22Rv1 (cell line): ENCODE data around the gene AJUBA.
A peak's percentile ranks its signal among the peaks of the same experiment; 100 is the strongest.

ENCODE experiments used
- H3K27ac ChIP-seq: fragments of 450-650 bp; 2 replicates; pipeline ENCODE4 v1.5.1; 2017
- ZFX ChIP-seq: fragments of 450-650 bp; IDR thresholded peaks from 2 replicates; pipeline ENCODE4 v1.6.1; 2017; ENCODE audit warnings: antibody characterized with exemption, borderline replicate concordance
- TF ChIP-seq, protein P1 (sequence below): fragments of 450-650 bp; IDR thresholded peaks from 2 replicates; pipeline ENCODE4 v1.5.1; 2017; ENCODE audit warnings: mild to moderate bottlenecking

The AJUBA gene

DNA sequence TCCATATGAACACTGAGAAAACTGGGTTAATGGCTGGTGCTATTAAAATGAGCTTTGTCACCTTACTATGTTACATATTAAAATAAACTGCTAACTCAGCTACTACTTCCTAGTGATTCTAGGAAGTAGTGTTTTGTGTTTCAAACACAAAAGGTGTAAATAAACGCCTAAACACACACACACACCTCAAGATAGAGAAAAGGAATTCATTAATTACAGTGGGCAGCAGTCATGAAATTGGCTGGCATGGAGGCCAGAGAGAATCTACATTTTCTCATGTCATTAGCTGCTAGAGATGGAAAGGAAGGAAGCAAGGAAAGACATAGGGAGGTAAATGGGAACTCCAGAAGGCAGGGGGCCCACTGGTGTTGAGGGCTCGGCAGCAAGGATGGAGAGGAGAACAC, 52.4 kb downstream of the AJUBA start:
- no peak for TF ChIP-seq ZFX
- TF ChIP-seq, protein P1, sequence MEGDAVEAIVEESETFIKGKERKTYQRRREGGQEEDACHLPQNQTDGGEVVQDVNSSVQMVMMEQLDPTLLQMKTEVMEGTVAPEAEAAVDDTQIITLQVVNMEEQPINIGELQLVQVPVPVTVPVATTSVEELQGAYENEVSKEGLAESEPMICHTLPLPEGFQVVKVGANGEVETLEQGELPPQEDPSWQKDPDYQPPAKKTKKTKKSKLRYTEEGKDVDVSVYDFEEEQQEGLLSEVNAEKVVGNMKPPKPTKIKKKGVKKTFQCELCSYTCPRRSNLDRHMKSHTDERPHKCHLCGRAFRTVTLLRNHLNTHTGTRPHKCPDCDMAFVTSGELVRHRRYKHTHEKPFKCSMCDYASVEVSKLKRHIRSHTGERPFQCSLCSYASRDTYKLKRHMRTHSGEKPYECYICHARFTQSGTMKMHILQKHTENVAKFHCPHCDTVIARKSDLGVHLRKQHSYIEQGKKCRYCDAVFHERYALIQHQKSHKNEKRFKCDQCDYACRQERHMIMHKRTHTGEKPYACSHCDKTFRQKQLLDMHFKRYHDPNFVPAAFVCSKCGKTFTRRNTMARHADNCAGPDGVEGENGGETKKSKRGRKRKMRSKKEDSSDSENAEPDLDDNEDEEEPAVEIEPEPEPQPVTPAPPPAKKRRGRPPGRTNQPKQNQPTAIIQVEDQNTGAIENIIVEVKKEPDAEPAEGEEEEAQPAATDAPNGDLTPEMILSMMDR = no peak
- H3K27ac ChIP-seq = peak overlapping the region; percentile 92

DNA sequence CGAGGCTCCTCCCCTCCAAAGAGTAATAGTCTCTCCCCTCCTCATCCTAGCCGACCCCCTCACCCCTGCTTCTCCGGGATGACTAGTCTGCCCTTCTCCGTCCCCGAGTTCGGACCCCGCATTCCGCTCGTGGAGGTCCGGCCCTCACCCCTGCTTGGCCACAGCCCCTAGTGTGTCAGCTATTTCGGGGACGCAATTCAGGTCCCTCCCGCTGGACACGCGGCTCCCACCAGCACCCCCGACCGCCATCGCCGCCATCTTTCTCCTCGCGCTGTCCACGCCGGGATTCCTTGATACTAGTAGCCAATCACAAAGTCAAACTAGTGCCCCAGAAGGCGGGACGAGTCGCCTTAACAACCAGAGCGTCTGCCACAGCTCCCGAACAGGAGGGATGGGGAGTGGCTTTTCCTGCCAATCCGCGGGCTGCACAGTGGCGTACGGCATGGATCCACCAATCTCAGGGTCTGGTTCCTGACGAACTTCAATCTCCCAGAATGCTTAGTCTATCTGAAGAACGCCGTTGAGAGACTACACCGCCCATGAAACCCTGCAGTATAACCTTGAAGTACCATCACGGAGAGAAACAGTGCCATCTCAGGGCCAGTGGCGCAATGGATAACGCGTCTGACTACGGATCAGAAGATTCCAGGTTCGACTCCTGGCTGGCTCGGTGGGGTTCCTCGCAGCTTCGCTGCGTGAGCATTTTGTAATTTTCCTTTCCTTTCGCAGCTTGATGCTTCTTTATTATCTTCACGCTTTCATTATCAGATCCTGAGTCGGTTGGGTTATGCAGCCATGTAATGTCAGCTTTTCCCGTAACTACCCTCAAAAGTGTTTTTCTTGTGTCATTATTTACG, 53.0 kb downstream of the AJUBA start, which contains the start of gene PRMT5:
Gene PRMT5, minus strand, starts transcription at position 273 of the 857 bp plus-strand sequence. Its CDS starts 15 bp downstream, at position 258.
- no peak for TF ChIP-seq ZFX
- TF ChIP-seq, protein P1 = no peak
- H3K27ac ChIP-seq = peak within 1 kb of the TSS; percentile 92

DNA sequence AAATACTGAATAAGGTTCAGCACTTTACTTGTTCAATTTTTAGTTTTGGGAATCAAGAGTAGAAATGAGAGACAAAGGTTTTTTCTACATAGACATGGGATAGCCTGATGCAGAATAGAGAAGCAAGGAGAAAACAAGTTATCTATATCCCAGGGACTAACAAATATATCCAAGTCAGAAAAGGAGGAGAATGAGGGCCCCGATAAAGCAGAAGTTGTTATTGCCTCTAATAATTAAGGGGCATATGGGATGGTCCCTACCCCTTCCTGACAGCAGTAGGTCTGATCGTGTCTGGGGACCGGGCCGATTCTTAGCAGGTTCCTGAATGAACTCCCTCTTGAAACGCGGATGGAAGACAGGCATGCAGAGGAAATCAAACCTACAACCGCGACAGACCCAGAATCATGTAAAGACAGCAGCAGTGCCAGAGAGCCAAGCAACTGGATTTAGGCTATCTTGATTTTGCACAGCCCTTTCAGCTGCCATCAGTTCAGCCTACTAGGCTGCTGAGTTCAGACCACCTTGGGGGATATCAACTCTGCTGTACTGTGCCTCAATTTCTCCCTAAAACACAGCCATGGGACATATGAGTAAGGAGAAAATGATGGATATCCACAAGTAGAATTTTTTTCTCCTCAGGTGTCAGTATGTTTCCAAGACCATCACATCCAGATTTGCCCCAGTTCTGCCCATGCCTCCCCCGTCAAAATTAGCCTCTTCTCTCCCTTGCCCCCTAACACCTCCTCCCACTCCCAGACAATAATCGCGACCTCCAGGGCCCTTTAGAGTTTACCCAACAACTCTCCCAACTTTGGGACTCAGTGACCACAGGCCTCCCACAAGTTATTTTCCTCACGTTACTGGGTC, 53.9 kb downstream of the AJUBA start:
- no peak for TF ChIP-seq ZFX
- TF ChIP-seq, protein P1 = no peak
- peak overlapping the region; percentile 92 for H3K27ac ChIP-seq

DNA sequence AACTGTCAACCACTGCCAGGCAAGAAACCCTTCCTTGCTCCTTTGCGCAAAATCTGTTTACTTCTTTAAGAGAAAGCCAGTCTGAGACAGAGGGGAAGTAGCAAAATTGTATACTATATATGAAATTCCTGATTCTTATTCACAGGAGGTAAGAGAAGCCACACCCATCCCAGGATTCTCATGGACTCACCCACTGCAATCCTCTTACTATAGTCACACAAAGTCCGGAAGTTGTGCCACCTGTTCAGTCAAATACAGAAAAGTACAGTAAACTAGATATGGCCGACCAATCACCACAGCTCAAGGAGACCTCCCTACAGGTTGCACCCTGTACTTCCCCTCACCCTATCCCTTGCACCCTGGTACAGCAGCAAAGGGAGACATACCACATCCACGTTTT, 56.0 kb downstream of the AJUBA start:
- TF ChIP-seq, protein P1 = no peak
- no peak for TF ChIP-seq ZFX
- no peak overlapping the region for H3K27ac ChIP-seq

DNA sequence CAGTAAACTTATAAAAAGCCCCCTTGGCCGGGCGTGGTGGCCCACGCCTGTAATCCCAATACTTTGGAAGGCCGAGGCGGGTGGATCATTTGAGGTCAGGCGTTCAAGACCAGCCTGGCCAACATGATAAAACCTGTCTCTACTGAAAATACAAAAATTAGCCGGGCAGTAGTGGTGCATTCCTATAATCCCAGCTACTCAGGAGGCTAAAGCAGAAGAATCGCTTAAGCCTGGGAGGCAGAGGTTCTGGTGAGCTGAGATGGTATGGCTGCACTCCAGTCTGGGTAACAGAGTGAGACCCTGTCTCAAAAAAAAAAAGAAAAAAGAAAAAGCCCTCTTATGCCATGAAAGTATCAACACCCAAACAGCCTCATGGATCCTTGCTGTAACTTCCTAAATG, 56.8 kb downstream of the AJUBA start:
- no peak for TF ChIP-seq ZFX
- TF ChIP-seq, protein P1 = no peak
- no peak overlapping the region for H3K27ac ChIP-seq

DNA sequence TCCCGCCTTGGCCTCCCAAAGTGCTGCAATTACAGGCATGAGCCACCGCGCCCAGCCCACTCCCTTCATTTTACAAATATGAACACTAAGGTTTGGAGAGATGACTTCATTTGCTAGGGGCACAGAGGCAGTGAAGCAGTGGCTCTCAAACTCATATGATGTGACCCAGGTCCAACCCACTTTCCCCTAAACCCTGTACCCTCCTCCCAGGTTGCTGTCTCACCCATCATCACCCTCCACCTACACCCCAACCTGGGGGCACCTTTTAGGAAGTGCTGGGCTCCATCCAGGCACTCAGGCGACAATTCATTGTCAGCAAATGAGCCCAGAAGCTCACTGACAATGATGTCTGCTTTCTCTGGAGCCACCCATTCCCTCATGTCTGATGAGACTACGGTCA, 58.6 kb downstream of the AJUBA start:
- no peak overlapping the region for H3K27ac ChIP-seq
- no peak for TF ChIP-seq ZFX
- TF ChIP-seq, protein P1 = no peak
